Gastrocnemius medialis (tissue), 4 donors: Measurements from ENCODE around the gene DOLPP1. TPM values are rescaled to one million over a fixed set of nuclear protein-coding genes. Genes with fewer than 3 reads are reported as not detected.
A peak's percentile ranks its signal among the peaks of the same experiment; 100 is the strongest.

Source experiments
- ATAC-seq, 2 donors: fragments of 150-250 bp; one replicate each; pipeline ENCODE4 v1.9.1; 2016
- DNase-seq, 2 donors: peaks; one replicate each; pipeline ENCODE4 v3.0.0-alpha.2; 2019
- H3K27ac ChIP-seq, 4 donors: fragments of 200-600 bp; sonication (generic); 1 replicate in 1 of 4; 2 replicates in 3 of 4; pipeline ENCODE4 v1.5.1; 2016 to 2018; ENCODE audit warnings: mild to moderate bottlenecking in 2 of 4, moderate library complexity in 1 of 4
- H3K27me3 ChIP-seq, 3 donors: fragments of 200-600 bp; sonication (generic) in 2 of 3; 1 replicate in 1 of 3; 2 replicates in 2 of 3; pipeline versions ENCODE4 v1.5.1 to v1.6.0; 2016 to 2019; ENCODE audit warnings: mild to moderate bottlenecking in 1 of 3, moderate library complexity in 1 of 3
- H3K36me3 ChIP-seq, 2 donors: fragments of 200-600 bp; sonication (generic) in 1 of 2; one replicate each; pipeline ENCODE4 v1.5.1; 2017 to 2018
- H3K4me1 ChIP-seq, 2 donors: fragments of 200-600 bp; sonication (generic) in 1 of 2; one replicate each; pipeline ENCODE4 v1.5.1; 2016 to 2017; ENCODE audit warnings: mild to moderate bottlenecking in 2 of 2
- H3K4me3 ChIP-seq, 4 donors: fragments of 200-600 bp; sonication (generic) in 3 of 4; 1 replicate in 1 of 4; 2 replicates in 3 of 4; pipeline ENCODE4 v1.5.1; 2016 to 2019; ENCODE audit warnings: mild to moderate bottlenecking in 2 of 4
- H3K9me3 ChIP-seq, 3 donors: fragments of 200-600 bp; sonication (generic) in 2 of 3; 1 replicate in 1 of 3; 2 replicates in 2 of 3; pipeline ENCODE4 v1.5.1; 2016 to 2019
- POLR2A ChIP-seq, 2 donors: fragments of 450-650 bp; IDR thresholded peaks; one replicate each; pipeline ENCODE4 v1.6.1; 2017; ENCODE audit warnings: antibody characterized with exemption in 2 of 2, mild to moderate bottlenecking in 2 of 2, moderate library complexity in 2 of 2
- in situ Hi-C, 4 donors: fragments of 200-750 bp; cut with MboI; loops; one replicate each; pipeline versions ENCODE4 v1.15.0 to v1.8.0; 2017; ENCODE audit warnings: low sequenced_read_pairs in 4 of 4
- intact Hi-C: fragments of 100-400 bp; cut with DNase I; formaldehyde crosslinking; loops from one replicate; pipeline ENCODE4 v1.15.1; 2023; ENCODE audit warnings: low total_unique reads
- total RNA-seq, 4 donors: library from RNA; depleted of rRNA; stranded (reverse); fragments of >200 nt; gene quantifications; one replicate each; pipeline versions ENCODE4 v1.1.0 to v1.2.3, GENCODE V29; 2016
- TF ChIP-seq, protein P1 (sequence below), 5 experiments: fragments of 450-650 bp in 3 of 5; fragments of 200-600 bp in 2 of 5; sonication (generic) in 2 of 5; IDR thresholded peaks in 4 of 5; conservative IDR thresholded peaks in 1 of 5; 1 replicate in 4 of 5; 2 replicates in 1 of 5; pipeline ENCODE4 v1.5.1; 2016 to 2019; ENCODE audit warnings: antibody characterized with exemption in 5 of 5, mild to moderate bottlenecking in 3 of 5, moderate library complexity in 3 of 5

The DOLPP1 gene
- total RNA-seq, 4 donors from 2014 or later = 1.6 to 4.7 (median 2.8) TPM

DNA sequence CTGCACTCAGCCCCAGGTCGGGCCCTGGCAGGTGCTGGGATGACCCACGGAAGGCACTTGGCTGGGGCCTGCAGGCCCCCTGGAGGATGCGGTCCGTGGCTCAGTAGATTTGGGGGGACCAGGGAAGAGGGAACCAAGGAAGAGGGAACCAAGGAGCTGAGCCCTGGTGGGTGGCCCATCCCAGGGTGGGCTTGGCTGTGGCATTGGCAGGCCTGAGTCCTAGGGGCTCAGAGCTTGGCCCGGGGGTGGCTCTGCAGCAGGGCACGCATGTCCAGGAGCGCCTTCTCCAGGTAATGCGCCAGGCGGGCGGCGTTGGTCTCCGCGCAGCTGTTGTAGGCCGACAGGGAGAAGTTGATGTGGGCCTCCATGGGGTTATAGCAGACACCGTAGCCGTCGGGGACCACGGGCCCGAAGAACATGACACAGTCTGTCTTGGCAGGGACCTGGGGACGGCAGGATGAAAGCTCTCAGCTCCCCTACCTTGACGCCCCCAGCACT, 14.3 kb downstream of the DOLPP1 start:
- Histone ChIP-seq H3K36me3 (peaks cover 0 to 37% of the 10 kb centered on the region in 2 donors), H3K9me3 (no peaks in the 10 kb centered on the region), H3K27me3 (no peaks in the 10 kb centered on the region), H3K4me1 (peaks cover 0 to 6% of the 10 kb centered on the region in 2 donors), H3K4me3 (no peak overlapping the region), H3K27ac (peak overlapping the region in 1 of 4 donors; percentile 58)
- ATAC-seq (no peak), DNase-seq (no peak)
- TF ChIP-seq, protein P1, sequence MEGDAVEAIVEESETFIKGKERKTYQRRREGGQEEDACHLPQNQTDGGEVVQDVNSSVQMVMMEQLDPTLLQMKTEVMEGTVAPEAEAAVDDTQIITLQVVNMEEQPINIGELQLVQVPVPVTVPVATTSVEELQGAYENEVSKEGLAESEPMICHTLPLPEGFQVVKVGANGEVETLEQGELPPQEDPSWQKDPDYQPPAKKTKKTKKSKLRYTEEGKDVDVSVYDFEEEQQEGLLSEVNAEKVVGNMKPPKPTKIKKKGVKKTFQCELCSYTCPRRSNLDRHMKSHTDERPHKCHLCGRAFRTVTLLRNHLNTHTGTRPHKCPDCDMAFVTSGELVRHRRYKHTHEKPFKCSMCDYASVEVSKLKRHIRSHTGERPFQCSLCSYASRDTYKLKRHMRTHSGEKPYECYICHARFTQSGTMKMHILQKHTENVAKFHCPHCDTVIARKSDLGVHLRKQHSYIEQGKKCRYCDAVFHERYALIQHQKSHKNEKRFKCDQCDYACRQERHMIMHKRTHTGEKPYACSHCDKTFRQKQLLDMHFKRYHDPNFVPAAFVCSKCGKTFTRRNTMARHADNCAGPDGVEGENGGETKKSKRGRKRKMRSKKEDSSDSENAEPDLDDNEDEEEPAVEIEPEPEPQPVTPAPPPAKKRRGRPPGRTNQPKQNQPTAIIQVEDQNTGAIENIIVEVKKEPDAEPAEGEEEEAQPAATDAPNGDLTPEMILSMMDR (IDR thresholded peaks at IDR 0.05 in 4 of 5, conservative IDR thresholded peaks at IDR 0.05 in 1 of 5) = no peak
- TF ChIP-seq POLR2A (IDR thresholded peaks at IDR 0.05) = no peak
- in situ Hi-C loops = no loop called here
- intact Hi-C loops = no loop called here

DNA sequence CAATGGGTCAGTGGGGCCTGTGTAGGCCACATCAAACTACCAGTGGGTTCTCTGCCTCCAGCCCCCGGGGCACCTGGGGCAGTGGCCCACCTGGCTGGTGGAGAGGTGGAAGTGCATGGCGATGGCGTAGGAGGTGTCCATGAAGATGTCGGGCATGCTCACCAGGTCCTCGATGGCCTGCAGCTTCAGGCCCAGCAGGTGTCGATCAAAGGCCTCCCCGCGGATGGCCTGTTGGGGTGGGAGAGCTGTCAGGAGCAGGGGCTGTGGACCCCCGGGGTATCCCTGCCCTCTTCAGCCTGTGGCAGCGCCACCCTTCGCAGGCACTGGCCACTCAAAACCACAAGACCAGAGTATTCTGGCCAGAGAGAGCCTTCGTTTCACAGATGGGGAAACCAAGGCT, 15.0 kb downstream of the DOLPP1 start:
- in situ Hi-C loops = no loop called here
- Histone ChIP-seq H3K4me1 (peaks cover 0 to 6% of the 10 kb centered on the region in 2 donors), H3K27me3 (no peaks in the 10 kb centered on the region), H3K36me3 (peaks cover 0 to 37% of the 10 kb centered on the region in 2 donors), H3K9me3 (no peaks in the 10 kb centered on the region), H3K4me3 (no peak overlapping the region), H3K27ac (peak overlapping the region in 1 of 4 donors; percentile 58)
- intact Hi-C loops = no loop called here
- ATAC-seq (no peak), DNase-seq (no peak)
- TF ChIP-seq POLR2A (IDR thresholded peaks at IDR 0.05) = no peak
- TF ChIP-seq, protein P1 (IDR thresholded peaks at IDR 0.05 in 4 of 5, conservative IDR thresholded peaks at IDR 0.05 in 1 of 5) = no peak

DNA sequence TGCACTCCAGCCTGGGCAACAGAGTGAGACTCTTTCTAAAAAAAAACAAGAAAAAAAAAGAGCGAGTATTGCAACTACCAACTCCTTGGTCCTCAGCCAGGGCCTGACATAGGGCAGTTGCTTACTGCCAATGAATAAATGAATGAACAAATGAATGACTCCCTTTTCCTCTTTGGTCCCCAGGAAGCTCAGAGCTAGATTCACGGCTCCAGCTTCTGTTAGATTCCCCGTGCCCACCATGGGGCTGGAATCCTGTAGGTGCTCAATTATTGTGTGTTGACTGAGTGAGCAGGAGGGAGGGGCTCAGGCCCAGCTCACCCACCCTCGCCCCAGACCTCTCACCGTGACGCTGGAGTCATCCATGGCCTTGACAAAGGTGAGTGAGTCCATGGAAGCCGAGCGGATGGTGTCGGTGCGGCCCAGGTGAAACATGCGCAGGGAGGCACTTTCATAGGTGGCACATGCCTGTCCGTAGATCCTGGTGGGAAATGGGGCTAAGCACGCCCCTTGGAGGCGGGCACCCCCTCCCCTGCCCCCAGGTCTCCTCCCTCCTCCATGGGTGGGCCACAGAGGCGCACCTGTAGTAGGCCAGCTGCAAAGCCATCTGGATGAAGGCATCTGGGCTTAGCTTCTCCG, 16.9 kb downstream of the DOLPP1 start:
- ATAC-seq (no peak), DNase-seq (no peak)
- Histone ChIP-seq H3K27me3 (no peaks in the 10 kb centered on the region), H3K4me1 (peaks cover 2 to 9% of the 10 kb centered on the region in 2 donors), H3K9me3 (no peaks in the 10 kb centered on the region), H3K4me3 (no peak overlapping the region), H3K27ac (no peak overlapping the region), H3K36me3 (peaks cover 0 to 42% of the 10 kb centered on the region in 2 donors)
- intact Hi-C loops = no loop called here
- TF ChIP-seq, protein P1 (IDR thresholded peaks at IDR 0.05 in 4 of 5, conservative IDR thresholded peaks at IDR 0.05 in 1 of 5) = no peak
- no peak for TF ChIP-seq POLR2A (IDR thresholded peaks at IDR 0.05)
- in situ Hi-C loops = no loop called here

DNA sequence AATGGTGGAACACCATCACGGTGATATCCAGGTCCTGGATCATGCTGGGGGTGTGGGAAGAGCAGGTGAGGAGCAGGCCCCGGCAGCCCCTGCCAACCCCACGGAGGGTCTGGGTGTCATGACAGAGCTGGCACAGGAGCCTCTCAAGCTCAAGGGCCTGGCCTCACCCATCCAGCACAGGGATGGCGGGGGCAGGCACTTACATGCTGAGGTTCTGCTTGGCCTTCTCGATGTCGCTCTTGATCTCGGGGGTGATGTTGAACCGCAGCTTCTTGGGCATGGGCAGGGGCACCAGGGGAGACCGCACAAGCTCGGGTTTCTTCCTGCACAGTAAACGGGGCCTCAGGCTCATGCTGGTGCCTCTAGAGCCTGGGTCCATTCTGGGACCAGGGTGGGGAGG, 17.4 kb downstream of the DOLPP1 start:
- H3K27me3 ChIP-seq = no peaks in the 10 kb centered on the region
- H3K27ac ChIP-seq = no peak overlapping the region
- H3K4me1 ChIP-seq = peaks cover 8 to 13% of the 10 kb centered on the region in 2 donors
- H3K4me3 ChIP-seq = no peak overlapping the region
- H3K36me3 ChIP-seq = peaks cover 0 to 42% of the 10 kb centered on the region in 2 donors
- TF ChIP-seq POLR2A (IDR thresholded peaks at IDR 0.05) = no peak
- TF ChIP-seq, protein P1 (IDR thresholded peaks at IDR 0.05 in 4 of 5, conservative IDR thresholded peaks at IDR 0.05 in 1 of 5) = no peak
- DNase-seq = no peak
- intact Hi-C loops (no loop called here), in situ Hi-C loops (no loop called here)
- H3K9me3 ChIP-seq = no peaks in the 10 kb centered on the region
- ATAC-seq = no peak
